BLaER1 (cell line): ENCODE results near the gene GLOD5.
A peak's percentile ranks its signal among the peaks of the same experiment; 100 is the strongest.

Experiments
- H3K27ac ChIP-seq: shearing (Covaris generic); formaldehyde crosslinking; 2 replicates; pipeline ENCODE4 v1.8.1; 2022
- H3K27me3 ChIP-seq: shearing (Covaris generic); formaldehyde crosslinking; 2 replicates; pipeline ENCODE4 v1.8.1; 2022
- H3K36me3 ChIP-seq: shearing (Covaris generic); formaldehyde crosslinking; 2 replicates; pipeline ENCODE4 v1.8.1; 2022
- H3K4me1 ChIP-seq: shearing (Covaris generic); formaldehyde crosslinking; 2 replicates; pipeline ENCODE4 v1.8.1; 2022
- H3K4me2 ChIP-seq: shearing (Covaris generic); formaldehyde crosslinking; 2 replicates; pipeline ENCODE4 v1.8.1; 2022
- H3K4me3 ChIP-seq: shearing (Covaris generic); formaldehyde crosslinking; 2 replicates; pipeline ENCODE4 v1.8.1; 2022
- H3K9ac ChIP-seq: shearing (Covaris generic); formaldehyde crosslinking; 2 replicates; pipeline ENCODE4 v1.8.1; 2022
- H3K9me3 ChIP-seq: shearing (Covaris generic); formaldehyde crosslinking; 2 replicates; pipeline ENCODE4 v1.8.1; 2022
- H4K20me1 ChIP-seq: shearing (Covaris generic); formaldehyde crosslinking; 2 replicates; pipeline ENCODE4 v1.8.1; 2022
- Cebpa-rat ChIP-seq: shearing (Covaris generic); IDR thresholded peaks from 2 replicates; pipeline ENCODE4 v1.8.1; 2022

GLOD5 gene

DNA sequence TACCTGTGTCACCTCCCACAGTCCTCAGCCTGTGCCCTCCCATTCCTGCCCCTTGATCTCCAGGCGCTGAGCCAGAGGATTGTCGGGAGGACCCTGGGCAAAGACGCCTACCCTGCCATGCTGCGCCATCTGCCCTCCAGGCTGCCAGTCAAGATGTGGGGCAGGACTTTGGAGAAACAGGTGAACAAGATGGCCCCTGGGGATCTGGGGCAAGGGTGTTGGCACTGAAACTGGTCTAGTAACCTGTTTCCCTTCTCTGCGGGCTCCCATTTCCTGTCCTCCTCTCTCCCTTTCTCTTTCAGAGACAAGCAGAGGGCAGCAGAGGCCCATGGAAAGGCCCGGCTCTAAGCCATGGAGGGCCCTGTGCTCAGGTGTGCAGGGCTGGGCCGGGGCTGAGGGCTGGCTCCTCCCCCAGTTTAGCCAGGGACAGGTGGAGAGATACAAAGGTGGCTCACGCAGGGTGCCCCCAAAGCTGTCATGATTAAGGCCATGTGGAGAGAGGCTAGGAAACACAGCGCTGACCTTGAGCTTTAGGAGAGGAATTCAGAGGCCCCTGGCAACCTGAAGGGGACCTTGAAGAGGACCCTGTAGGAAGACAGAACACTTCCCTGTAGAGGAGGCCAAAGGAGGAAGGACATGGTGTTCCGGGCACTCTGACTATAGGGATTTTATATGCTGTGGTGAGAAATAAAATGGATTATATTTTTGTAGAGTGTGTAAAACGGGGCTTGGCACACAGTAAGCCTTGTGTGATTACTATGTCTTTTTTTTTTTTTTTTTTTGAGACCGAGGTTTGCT lies at the start of gene GLOD5:
Gene GLOD5, plus strand, starts transcription at position 74 of the 798 bp plus-strand sequence. Its CDS starts 44 bp downstream, at position 118.
- Histone ChIP-seq H3K9me3 (no peaks in the 10 kb centered on the region), H3K36me3 (no peaks in the 10 kb centered on the region), H3K4me3 (no peak within 1 kb of the TSS), H3K4me2 (no peak within 1 kb of the TSS), H3K4me1 (no peaks in the 10 kb centered on the region), H3K27ac (no peak within 1 kb of the TSS), H3K27me3 (peaks cover 53% of the 10 kb centered on the region), H4K20me1 (no peaks in the 10 kb centered on the region), H3K9ac (no peak within 1 kb of the TSS)
- no peak for TF ChIP-seq Cebpa-rat

GRCh38 chrX:48711929-48712505 lies 49.5 kb upstream of the GLOD5 start:
- Histone ChIP-seq H3K4me1 (peaks cover 31% of the 10 kb centered on the region), H3K4me3 (no peak overlapping the region), H3K27me3 (peaks cover 81% of the 10 kb centered on the region), H3K4me2 (no peak overlapping the region), H3K27ac (no peak overlapping the region), H4K20me1 (peaks cover 12% of the 10 kb centered on the region; the same call in 1 of the 2 replicates), H3K9me3 (no peaks in the 10 kb centered on the region), H3K9ac (no peak overlapping the region), H3K36me3 (peaks cover 26% of the 10 kb centered on the region; the same call in 1 of the 2 replicates)
- TF ChIP-seq Cebpa-rat, result no peak

DNA sequence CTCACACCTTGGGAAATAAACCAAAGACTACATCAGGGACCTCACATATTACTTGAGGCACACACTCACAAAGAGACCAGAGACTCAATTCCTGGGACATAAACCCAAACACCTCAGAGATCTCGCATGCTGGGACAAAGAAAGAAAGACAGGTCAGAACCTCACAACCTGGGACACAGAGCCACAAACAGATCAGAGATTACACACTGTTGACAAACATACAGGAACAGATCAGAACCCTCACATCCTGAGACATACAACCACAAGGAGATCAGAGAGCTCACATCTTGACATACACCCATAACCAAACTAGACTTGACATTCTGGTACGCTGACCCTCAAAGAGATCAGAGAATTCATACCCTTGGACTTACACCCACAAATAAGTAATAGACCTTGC lies 47.7 kb upstream of the GLOD5 start:
- Histone ChIP-seq H3K4me1 (peaks cover 27% of the 10 kb centered on the region), H3K36me3 (peaks cover 9% of the 10 kb centered on the region; the same call in 1 of the 2 replicates), H3K9me3 (no peaks in the 10 kb centered on the region), H3K9ac (no peak overlapping the region), H4K20me1 (peaks cover 6% of the 10 kb centered on the region; the same call in 1 of the 2 replicates), H3K4me3 (no peak overlapping the region), H3K27ac (no peak overlapping the region), H3K27me3 (peaks cover 78% of the 10 kb centered on the region), H3K4me2 (no peak overlapping the region)
- TF ChIP-seq Cebpa-rat, result no peak

- TF ChIP-seq Cebpa-rat, result no peak
- H3K4me3 ChIP-seq, result no peak overlapping the region
- no peaks in the 10 kb centered on the region for H3K9me3 ChIP-seq
- peaks cover 27% of the 10 kb centered on the region for H3K4me1 ChIP-seq
- no peak overlapping the region for H3K9ac ChIP-seq
- peaks cover 76% of the 10 kb centered on the region for H3K27me3 ChIP-seq
- peak overlapping the region; percentile 29 for H3K4me2 ChIP-seq
- H3K27ac ChIP-seq, result no peak overlapping the region
- peaks cover 2% of the 10 kb centered on the region; the same call in 1 of the 2 replicates for H3K36me3 ChIP-seq
- peaks cover 6% of the 10 kb centered on the region; the same call in 1 of the 2 replicates for H4K20me1 ChIP-seq
Observed at GRCh38 chrX:48714573-48714972, 47.0 kb upstream of the GLOD5 start.

GRCh38 chrX:48715072-48715471 lies 46.5 kb upstream of the GLOD5 start:
- H3K27ac ChIP-seq, result no peak overlapping the region
- no peaks in the 10 kb centered on the region for H3K9me3 ChIP-seq
- TF ChIP-seq Cebpa-rat, result no peak
- H3K4me1 ChIP-seq, result peaks cover 27% of the 10 kb centered on the region
- peaks cover 6% of the 10 kb centered on the region; the same call in 1 of the 2 replicates for H4K20me1 ChIP-seq
- peak overlapping the region; percentile 29 for H3K4me2 ChIP-seq
- no peak overlapping the region for H3K4me3 ChIP-seq
- H3K36me3 ChIP-seq, result no peaks in the 10 kb centered on the region
- no peak overlapping the region for H3K9ac ChIP-seq
- peaks cover 76% of the 10 kb centered on the region for H3K27me3 ChIP-seq

- Histone ChIP-seq H3K27ac (no peak overlapping the region), H4K20me1 (peaks cover 6% of the 10 kb centered on the region; the same call in 1 of the 2 replicates), H3K4me1 (peaks cover 27% of the 10 kb centered on the region), H3K9me3 (no peaks in the 10 kb centered on the region), H3K4me3 (no peak overlapping the region), H3K27me3 (peaks cover 78% of the 10 kb centered on the region), H3K9ac (no peak overlapping the region), H3K36me3 (no peaks in the 10 kb centered on the region), H3K4me2 (peak overlapping the region; percentile 29)
- no peak for TF ChIP-seq Cebpa-rat
Observed at GRCh38 chrX:48715876-48716502, 45.6 kb upstream of the GLOD5 start.

- peaks cover 65% of the 10 kb centered on the region for H3K27me3 ChIP-seq
- H3K27ac ChIP-seq, result no peak overlapping the region
- no peak for TF ChIP-seq Cebpa-rat
- no peak overlapping the region for H3K4me2 ChIP-seq
- no peaks in the 10 kb centered on the region for H3K36me3 ChIP-seq
- H3K9ac ChIP-seq, result no peak overlapping the region
- no peaks in the 10 kb centered on the region; the same call in 1 of the 2 replicates for H4K20me1 ChIP-seq
- no peaks in the 10 kb centered on the region for H3K9me3 ChIP-seq
- peaks cover 14% of the 10 kb centered on the region for H3K4me1 ChIP-seq
- no peak overlapping the region for H3K4me3 ChIP-seq
Observed at GRCh38 chrX:48719958-48720357, 41.6 kb upstream of the GLOD5 start.

DNA sequence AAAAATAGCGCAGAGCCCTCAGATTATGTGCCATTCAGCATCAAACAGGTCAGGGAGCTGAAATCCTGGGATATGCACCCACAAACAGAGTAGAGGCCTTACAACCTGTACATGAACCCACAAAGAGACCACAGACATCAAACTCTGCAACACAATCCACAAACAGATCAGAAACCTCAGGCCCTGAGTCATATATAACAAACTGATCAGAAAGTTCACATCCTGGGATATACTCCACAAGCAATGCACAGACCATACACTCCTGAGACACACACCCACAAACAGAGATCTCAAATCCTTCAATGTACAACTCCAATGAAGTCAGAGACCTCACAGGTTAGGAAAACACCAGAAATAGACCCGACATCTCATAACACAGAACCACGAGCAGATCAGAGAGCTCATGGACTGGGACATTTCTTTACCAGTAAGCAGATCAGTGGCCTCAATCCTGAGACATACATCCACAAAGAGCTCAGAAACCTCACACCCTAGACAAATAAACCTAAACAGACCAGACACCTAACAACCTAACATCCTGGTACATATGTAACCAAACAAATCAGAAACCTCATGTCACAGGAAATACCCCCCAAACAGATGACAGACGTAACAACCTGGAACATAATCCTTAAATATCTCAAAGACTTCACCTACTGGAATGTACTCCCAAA lies 40.8 kb upstream of the GLOD5 start:
- no peak for TF ChIP-seq Cebpa-rat
- no peak overlapping the region for H3K27ac ChIP-seq

DNA sequence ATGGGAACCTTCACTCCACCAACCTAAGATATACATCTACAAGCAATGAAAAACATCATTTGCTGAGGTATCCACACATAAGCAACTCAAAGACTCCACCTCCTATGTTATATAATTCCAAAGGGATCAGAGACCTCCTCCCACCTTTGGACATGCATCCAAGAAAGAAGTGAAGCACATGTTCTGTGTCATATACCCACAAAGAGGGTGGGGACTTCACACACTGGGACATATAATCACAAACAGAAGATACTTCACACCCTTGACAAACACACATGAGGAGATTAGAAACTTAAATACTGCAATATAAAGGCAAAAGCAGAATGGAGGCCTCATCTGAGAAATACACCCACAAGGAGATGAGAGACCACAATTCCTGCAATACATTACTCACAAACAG lies 39.6 kb upstream of the GLOD5 start:
- Histone ChIP-seq H3K4me3 (no peak overlapping the region), H3K9me3 (no peaks in the 10 kb centered on the region), H3K27me3 (peaks cover 67% of the 10 kb centered on the region)

More for the DNA sequence above, 40.8 kb upstream of the GLOD5 start:
- Histone ChIP-seq H3K4me3 (no peak overlapping the region), H3K9me3 (no peaks in the 10 kb centered on the region), H3K36me3 (no peaks in the 10 kb centered on the region), H3K9ac (no peak overlapping the region), H4K20me1 (no peaks in the 10 kb centered on the region; the same call in 1 of the 2 replicates), H3K4me1 (peaks cover 6% of the 10 kb centered on the region), H3K27me3 (peaks cover 66% of the 10 kb centered on the region), H3K4me2 (no peak overlapping the region)

More for the DNA sequence above, 39.6 kb upstream of the GLOD5 start:
- no peaks in the 10 kb centered on the region; the same call in 1 of the 2 replicates for H4K20me1 ChIP-seq
- TF ChIP-seq Cebpa-rat, result no peak
- H3K36me3 ChIP-seq, result no peaks in the 10 kb centered on the region
- H3K27ac ChIP-seq, result no peak overlapping the region
- H3K9ac ChIP-seq, result no peak overlapping the region
- H3K4me2 ChIP-seq, result no peak overlapping the region
- H3K4me1 ChIP-seq, result no peaks in the 10 kb centered on the region
